ENCODE measurements around the gene SF3B5. TPM values are rescaled to one million over a fixed set of nuclear protein-coding genes. Genes with fewer than 3 reads are reported as not detected.

Gene SF3B5
- total and polyA plus RNA-seq, 8 donors, result 41.3 to 246 (median 177) TPM

- Histone ChIP-seq H3K4me3 (no peak overlapping the region), H3K27ac (no peak overlapping the region), H3K27me3 (no peaks in the 10 kb centered on the region), H3K4me1 (no peaks in the 10 kb centered on the region), H3K9me3 (no peaks in the 10 kb centered on the region), H3K36me3 (no peaks in the 10 kb centered on the region)
- no peak for DNase-seq
- TF ChIP-seq POLR2A (IDR thresholded peaks at IDR 0.05) (no peak), EP300 (IDR thresholded peaks at IDR 0.05) (no peak), POLR2AphosphoS5 (IDR thresholded peaks at IDR 0.05) (no peak)
- TF ChIP-seq, protein P1, sequence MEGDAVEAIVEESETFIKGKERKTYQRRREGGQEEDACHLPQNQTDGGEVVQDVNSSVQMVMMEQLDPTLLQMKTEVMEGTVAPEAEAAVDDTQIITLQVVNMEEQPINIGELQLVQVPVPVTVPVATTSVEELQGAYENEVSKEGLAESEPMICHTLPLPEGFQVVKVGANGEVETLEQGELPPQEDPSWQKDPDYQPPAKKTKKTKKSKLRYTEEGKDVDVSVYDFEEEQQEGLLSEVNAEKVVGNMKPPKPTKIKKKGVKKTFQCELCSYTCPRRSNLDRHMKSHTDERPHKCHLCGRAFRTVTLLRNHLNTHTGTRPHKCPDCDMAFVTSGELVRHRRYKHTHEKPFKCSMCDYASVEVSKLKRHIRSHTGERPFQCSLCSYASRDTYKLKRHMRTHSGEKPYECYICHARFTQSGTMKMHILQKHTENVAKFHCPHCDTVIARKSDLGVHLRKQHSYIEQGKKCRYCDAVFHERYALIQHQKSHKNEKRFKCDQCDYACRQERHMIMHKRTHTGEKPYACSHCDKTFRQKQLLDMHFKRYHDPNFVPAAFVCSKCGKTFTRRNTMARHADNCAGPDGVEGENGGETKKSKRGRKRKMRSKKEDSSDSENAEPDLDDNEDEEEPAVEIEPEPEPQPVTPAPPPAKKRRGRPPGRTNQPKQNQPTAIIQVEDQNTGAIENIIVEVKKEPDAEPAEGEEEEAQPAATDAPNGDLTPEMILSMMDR (IDR thresholded peaks at IDR 0.05), result no peak
- intact Hi-C loops (cut with DNase I; ENCODE audit: low total_unique reads), result no loop called here
- WGBS, 5 donors, result 80 to 91% (median 84%) methylated on average over 6 of the region's 6 CpGs
These were observed 34.1 kb upstream of the SF3B5 start for GRCh38 chr6:144129469-144129868.

- no peaks in the 10 kb centered on the region for H3K4me1 ChIP-seq
- H3K36me3 ChIP-seq, result no peaks in the 10 kb centered on the region
- H3K4me3 ChIP-seq, result no peak overlapping the region
- no peak for DNase-seq
- no peaks in the 10 kb centered on the region for H3K27me3 ChIP-seq
- TF ChIP-seq, protein P1 (IDR thresholded peaks at IDR 0.05), result no peak
- TF ChIP-seq EP300 (IDR thresholded peaks at IDR 0.05) (no peak), POLR2AphosphoS5 (IDR thresholded peaks at IDR 0.05) (no peak), POLR2A (IDR thresholded peaks at IDR 0.05) (no peak)
- 79 to 92% (median 87%) methylated on average over 6 of the region's 6 CpGs for WGBS, 5 donors
- H3K9me3 ChIP-seq, result no peaks in the 10 kb centered on the region
- H3K27ac ChIP-seq, result no peak overlapping the region
- intact Hi-C loops (cut with DNase I; ENCODE audit: low total_unique reads), result no loop called here
These were observed 31.7 kb upstream of the SF3B5 start for GRCh38 chr6:144127097-144127496.

DNA sequence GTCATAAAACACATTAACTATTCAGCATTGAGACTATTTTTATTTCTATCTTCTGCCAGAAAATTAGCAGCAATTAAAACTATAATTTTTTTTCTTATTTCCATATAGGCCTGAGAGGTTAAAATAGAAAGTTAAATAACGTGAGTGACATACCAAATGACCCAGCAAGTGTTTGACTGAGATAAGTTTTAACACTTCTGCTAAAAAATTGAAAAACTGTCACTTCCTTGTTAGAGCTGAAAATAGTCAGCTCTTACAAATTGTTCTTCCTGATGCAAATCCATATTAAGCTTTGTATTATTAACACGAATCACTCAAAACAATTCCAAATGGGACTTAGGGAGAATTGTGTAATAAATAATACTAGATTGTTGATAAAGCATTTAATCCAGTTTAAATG lies 28.5 kb upstream of the SF3B5 start:
- Histone ChIP-seq H3K4me1 (no peaks in the 10 kb centered on the region), H3K27me3 (no peaks in the 10 kb centered on the region), H3K27ac (no peak overlapping the region), H3K36me3 (no peaks in the 10 kb centered on the region), H3K9me3 (no peaks in the 10 kb centered on the region), H3K4me3 (no peak overlapping the region)
- intact Hi-C loops (cut with DNase I; ENCODE audit: low total_unique reads), result no loop called here
- DNase-seq, result no peak
- WGBS, 5 donors, result 45 to 49% (median 49%) methylated on average over 2 of the region's 2 CpGs
- TF ChIP-seq EP300 (IDR thresholded peaks at IDR 0.05) (no peak), POLR2A (IDR thresholded peaks at IDR 0.05) (no peak), POLR2AphosphoS5 (IDR thresholded peaks at IDR 0.05) (no peak)
- TF ChIP-seq, protein P1 (IDR thresholded peaks at IDR 0.05), result no peak

GRCh38 chr6:144123421-144123820 lies 28.0 kb upstream of the SF3B5 start:
- Histone ChIP-seq H3K27me3 (no peaks in the 10 kb centered on the region), H3K4me3 (no peak overlapping the region), H3K27ac (no peak overlapping the region), H3K9me3 (no peaks in the 10 kb centered on the region), H3K36me3 (no peaks in the 10 kb centered on the region), H3K4me1 (no peaks in the 10 kb centered on the region)
- TF ChIP-seq EP300 (IDR thresholded peaks at IDR 0.05) (no peak), POLR2A (IDR thresholded peaks at IDR 0.05) (no peak), POLR2AphosphoS5 (IDR thresholded peaks at IDR 0.05) (no peak)
- TF ChIP-seq, protein P1 (IDR thresholded peaks at IDR 0.05), result no peak
- 40 to 70% (median 59%) methylated on average over 2 of the region's 2 CpGs for WGBS, 5 donors
- DNase-seq, result no peak
- intact Hi-C loops (cut with DNase I; ENCODE audit: low total_unique reads), result no loop called here
